GM12878 (cell line): ENCODE results near the gene CNTNAP2.

Experiments used
- JUND ChIP-seq: IDR thresholded peaks from 2 replicates; pipeline ENCODE4 v1.6.1; 2012; ENCODE audit warnings: low read depth, mild to moderate bottlenecking, low read length, improper control_type of control experiment, moderate library complexity
- KDM1A ChIP-seq: fragments of 200-600 bp; sonication (generic); IDR thresholded peaks from 2 replicates; pipeline ENCODE4 v1.6.1; 2016; ENCODE audit warnings: borderline replicate concordance
- NFYA ChIP-seq: IDR thresholded peaks from 2 replicates; pipeline ENCODE4 v1.6.1; 2011; ENCODE audit warnings: low read depth, mild to moderate bottlenecking, low read length, improper control_type of control experiment, borderline replicate concordance
- POLR2AphosphoS5 ChIP-seq: IDR thresholded peaks from 2 replicates; pipeline ENCODE4 v1.6.1; 2011; ENCODE audit warnings: mild to moderate bottlenecking, low read length, inconsistent platforms
- RBBP5 ChIP-seq: fragments of 200-600 bp; sonication (generic); conservative IDR thresholded peaks from 2 replicates; pipeline ENCODE4 v1.6.1; 2016

GRCh38 chr7:147308539-147308938 is 1191.9 kb downstream of the CNTNAP2 start:
- no peak for TF ChIP-seq RBBP5
- TF ChIP-seq KDM1A: no peak
- TF ChIP-seq NFYA: no peak
- TF ChIP-seq JUND: no peak
- no peak for TF ChIP-seq POLR2AphosphoS5
